ENCODE results near the gene SUCLG2. TPM values are rescaled to one million over a fixed set of nuclear protein-coding genes. Genes with fewer than 3 reads are reported as not detected.

SUCLG2 gene
- total RNA-seq, 1 experiment from 2014 or later = 49.5 TPM

GRCh38 chr3:67641451-67641850, 13.0 kb downstream of the SUCLG2 start:
- no peak for TF ChIP-seq CTCF (IDR thresholded peaks at IDR 0.05; ENCODE audit: unreplicated experiment)
- intact Hi-C loops (cut with micrococcal nuclease; ENCODE audit: unreplicated experiment) = no loop called here
- CTCF ChIA-PET = no interaction called here

DNA sequence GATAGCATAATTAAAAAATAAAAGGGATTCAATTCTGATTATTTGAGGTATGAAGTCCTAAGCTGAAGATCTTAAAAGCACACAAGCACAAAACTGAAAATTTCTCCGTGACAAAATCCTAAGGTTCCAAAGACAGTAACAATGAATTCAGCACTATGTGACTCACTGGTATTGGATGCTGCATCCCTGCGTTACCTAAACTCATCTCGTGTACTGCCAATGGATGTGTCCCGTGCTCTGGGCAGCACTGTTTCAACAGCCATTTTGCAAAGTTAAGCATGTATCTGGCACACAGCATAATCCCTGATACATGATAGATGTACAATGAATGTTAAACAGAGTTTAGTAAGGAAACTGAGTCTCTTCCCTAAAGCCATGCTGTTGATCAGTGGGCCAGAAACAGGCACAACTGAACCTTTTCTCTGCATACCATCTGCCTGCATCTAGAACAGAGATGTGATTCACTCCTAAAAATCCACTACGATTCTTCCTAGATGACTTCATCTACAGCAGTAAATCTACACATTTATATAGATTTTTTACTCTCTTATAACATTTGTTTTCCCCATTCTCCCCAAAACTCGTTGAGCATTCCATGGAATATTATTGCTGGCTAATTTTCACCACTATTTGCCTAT, 14.3 kb downstream of the SUCLG2 start:
- Mint-ChIP-seq H3K9me3 (ENCODE audit: low read depth, unreplicated experiment) (no peaks in the 10 kb centered on the region), H3K27me3 (ENCODE audit: unreplicated experiment) (no peaks in the 10 kb centered on the region), H3K4me3 (ENCODE audit: low read depth, unreplicated experiment) (no peak overlapping the region), H3K4me1 (ENCODE audit: low read depth, unreplicated experiment) (peaks cover under 1% of the 10 kb centered on the region), H3K27ac (ENCODE audit: unreplicated experiment) (peak overlapping the region; percentile 14), H3K36me3 (ENCODE audit: insufficient read depth, unreplicated experiment) (peaks cover 1% of the 10 kb centered on the region)
- CTCF ChIA-PET = no interaction called here
- intact Hi-C loops (cut with micrococcal nuclease; ENCODE audit: unreplicated experiment) = no loop called here
- no peak for TF ChIP-seq CTCF (IDR thresholded peaks at IDR 0.05; ENCODE audit: unreplicated experiment)
- no peak for DNase-seq
- BruUV-seq (replicated peaks) = no TSS peak

More at GRCh38 chr3:67641451-67641850, 13.0 kb downstream of the SUCLG2 start:
- peaks cover 8% of the 10 kb centered on the region for H3K4me1 Mint-ChIP-seq (ENCODE audit: low read depth, unreplicated experiment)
- no peaks in the 10 kb centered on the region for H3K27me3 Mint-ChIP-seq (ENCODE audit: unreplicated experiment)
- no peak for DNase-seq
- no peak overlapping the region for H3K27ac Mint-ChIP-seq (ENCODE audit: unreplicated experiment)
- no TSS peak for BruUV-seq (replicated peaks)
- H3K36me3 Mint-ChIP-seq (ENCODE audit: insufficient read depth, unreplicated experiment) = peaks cover 5% of the 10 kb centered on the region
- no peaks in the 10 kb centered on the region for H3K9me3 Mint-ChIP-seq (ENCODE audit: low read depth, unreplicated experiment)
- H3K4me3 Mint-ChIP-seq (ENCODE audit: low read depth, unreplicated experiment) = no peak overlapping the region

GRCh38 chr3:67637255-67637900, 17.0 kb downstream of the SUCLG2 start:
- no peaks in the 10 kb centered on the region for H3K4me1 Mint-ChIP-seq (ENCODE audit: low read depth, unreplicated experiment)
- TF ChIP-seq CTCF (IDR thresholded peaks at IDR 0.05; ENCODE audit: unreplicated experiment) = no peak
- no TSS peak for BruUV-seq (replicated peaks)
- no peaks in the 10 kb centered on the region for H3K9me3 Mint-ChIP-seq (ENCODE audit: low read depth, unreplicated experiment)
- H3K4me3 Mint-ChIP-seq (ENCODE audit: low read depth, unreplicated experiment) = no peak overlapping the region
- no peaks in the 10 kb centered on the region for H3K27me3 Mint-ChIP-seq (ENCODE audit: unreplicated experiment)
- intact Hi-C loops (cut with micrococcal nuclease; ENCODE audit: unreplicated experiment) = no loop called here
- no peaks in the 10 kb centered on the region for H3K36me3 Mint-ChIP-seq (ENCODE audit: insufficient read depth, unreplicated experiment)
- H3K27ac Mint-ChIP-seq (ENCODE audit: unreplicated experiment) = no peak overlapping the region
- no peak for DNase-seq
- CTCF ChIA-PET = interaction anchor here (1.3 kb wide), 1 partner anchor 10 kb away, joined by 3 read pairs; no protein-coding TSS in a partner anchor

DNA sequence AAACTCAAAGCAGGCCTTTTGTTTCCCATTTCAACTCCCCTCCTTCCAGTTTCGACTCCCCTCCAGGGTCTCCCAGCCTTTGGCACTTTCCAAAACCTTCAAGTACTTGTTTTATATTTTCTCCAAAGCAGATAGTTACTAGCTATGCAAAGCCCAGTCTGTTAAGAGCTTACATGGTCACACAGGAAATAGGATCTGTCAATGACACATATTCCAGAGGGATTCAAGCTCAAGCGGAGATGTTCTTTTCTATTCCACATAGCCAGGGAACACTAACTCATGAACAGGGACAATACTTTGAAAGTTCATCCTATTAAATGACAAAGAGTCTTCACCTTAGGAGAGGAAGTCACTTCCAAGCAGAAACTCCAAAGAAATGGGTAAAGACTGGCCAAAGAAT, 18.6 kb downstream of the SUCLG2 start:
- H3K36me3 Mint-ChIP-seq (ENCODE audit: insufficient read depth, unreplicated experiment) = no peaks in the 10 kb centered on the region
- no TSS peak for BruUV-seq (replicated peaks)
- no peaks in the 10 kb centered on the region for H3K4me1 Mint-ChIP-seq (ENCODE audit: low read depth, unreplicated experiment)
- TF ChIP-seq CTCF (IDR thresholded peaks at IDR 0.05; ENCODE audit: unreplicated experiment) = no peak
- no peak overlapping the region for H3K4me3 Mint-ChIP-seq (ENCODE audit: low read depth, unreplicated experiment)
- H3K9me3 Mint-ChIP-seq (ENCODE audit: low read depth, unreplicated experiment) = no peaks in the 10 kb centered on the region
- intact Hi-C loops (cut with micrococcal nuclease; ENCODE audit: unreplicated experiment) = no loop called here
- no peak overlapping the region for H3K27ac Mint-ChIP-seq (ENCODE audit: unreplicated experiment)
- CTCF ChIA-PET = interaction anchor here (0.6 to 0.9 kb wide), 2 partner anchors 11 to 158 kb away, joined by 3 to 4 read pairs; no protein-coding TSS in a partner anchor
- no peak for DNase-seq
- no peaks in the 10 kb centered on the region for H3K27me3 Mint-ChIP-seq (ENCODE audit: unreplicated experiment)
